NCI-H1436 treated with DMSO at 0.1 percent for 48 hours (cell line): ENCODE measurements around the gene ZNF319.

Source experiments
- DNase-seq: peaks from one replicate; lab custom pipeline; 2025; lab: John Stamatoyannopoulos, UW

Gene ZNF319

GRCh38 chr16:57956270-57956808, 44.1 kb downstream of the ZNF319 start:
- DNase-seq = no peak

- DNase-seq = no peak
These were observed 44.8 kb downstream of the ZNF319 start for GRCh38 chr16:57955572-57956188.

GRCh38 chr16:57953857-57954256, 46.6 kb downstream of the ZNF319 start:
- no peak for DNase-seq

- no peak for DNase-seq
These were observed 47.6 kb downstream of the ZNF319 start for GRCh38 chr16:57952909-57953308.

- no peak for DNase-seq
These were observed 49.1 kb downstream of the ZNF319 start for GRCh38 chr16:57951204-57951960.

GRCh38 chr16:57950382-57950781, 50.1 kb downstream of the ZNF319 start:
- DNase-seq = no peak

GRCh38 chr16:57949595-57950238, 50.8 kb downstream of the ZNF319 start:
- DNase-seq = no peak

- no peak for DNase-seq
These were observed 51.5 kb downstream of the ZNF319 start for GRCh38 chr16:57949013-57949412.

- no peak for DNase-seq
These were observed 52.4 kb downstream of the ZNF319 start for GRCh38 chr16:57948027-57948426.

GRCh38 chr16:57947261-57947660, 53.2 kb downstream of the ZNF319 start:
- no peak for DNase-seq

- DNase-seq = no peak
These were observed 54.2 kb downstream of the ZNF319 start for GRCh38 chr16:57946181-57946801.

GRCh38 chr16:57945740-57946138, 54.7 kb downstream of the ZNF319 start:
- DNase-seq = no peak

- DNase-seq = no peak
These were observed 55.3 kb downstream of the ZNF319 start for GRCh38 chr16:57944970-57945739.
